Right lobe of liver (tissue), 6 donors: ENCODE measurements around the gene AXDND1. TPM values are rescaled to one million over a fixed set of nuclear protein-coding genes. Genes with fewer than 3 reads are reported as not detected.
"Not testable (repeated sequence)": the region's sequence is repeated elsewhere in the genome, so short reads cannot be mapped to it uniquely, and the experiment has no call there.

ENCODE experiments used
- ATAC-seq, 4 donors: fragments of 200-7000 bp; cut with Tn5 transposase; one replicate each; pipeline ENCODE4 v1.9.1; 2020; ENCODE audit warnings: mild to moderate bottlenecking in 4 of 4, moderate library complexity in 4 of 4
- DNase-seq, 3 donors: peaks; one replicate each; pipeline ENCODE4 v3.0.0-alpha.2; 2020
- H3K27ac ChIP-seq, 3 donors: fragments of 200-600 bp; one replicate each; pipeline ENCODE4 v1.8.0; 2022
- H3K27me3 ChIP-seq, 2 donors: fragments of 200-600 bp; one replicate each; pipeline ENCODE4 v1.8.0; 2022
- H3K36me3 ChIP-seq, 4 donors: fragments of 200-600 bp; sonication (generic) in 1 of 4; one replicate each; pipeline versions ENCODE4 v1.5.1 to v1.8.0; 2017 to 2022; ENCODE audit warnings: control low read depth in 1 of 4
- H3K4me1 ChIP-seq, 4 donors: fragments of 200-600 bp; sonication (generic) in 1 of 4; one replicate each; pipeline versions ENCODE4 v1.5.1 to v1.8.0; 2017 to 2022; ENCODE audit warnings: control low read depth in 1 of 4
- H3K4me3 ChIP-seq, 3 donors: fragments of 200-600 bp; one replicate each; pipeline ENCODE4 v1.8.0; 2022
- H3K9me3 ChIP-seq, 4 donors: fragments of 200-600 bp; sonication (generic) in 1 of 4; one replicate each; pipeline versions ENCODE4 v1.5.1 to v1.8.0; 2017 to 2022; ENCODE audit warnings: control low read depth in 1 of 4
- CTCF ChIP-seq, 4 donors: fragments of 200-600 bp in 3 of 4; fragments of 450-650 bp in 1 of 4; IDR thresholded peaks; one replicate each; pipeline versions ENCODE4 v1.5.1 to v1.8.0; 2016 to 2022; ENCODE audit warnings: antibody characterized with exemption in 4 of 4, mild to moderate bottlenecking in 2 of 4
- POLR2A ChIP-seq: fragments of 450-650 bp; IDR thresholded peaks from one replicate; pipeline ENCODE4 v1.6.1; 2017; ENCODE audit warnings: antibody characterized with exemption, mild to moderate bottlenecking
- WGBS: methylation state at CpG from one replicate; pipeline ENCODE4 v1.1.6; 2018; ENCODE audit warnings: low coverage, low lambda C conversion rate; ENCODE audit not compliant: insufficient coverage; ENCODE audit errors: missing lambda C conversion rate; 5-methylcytosine and 5-hydroxymethylcytosine counted together
- intact Hi-C, 2 donors: fragments of 100-400 bp; cut with DNase I; formaldehyde crosslinking; loops; one replicate each; pipeline versions ENCODE4 v1.11.2 to v1.14.1; 2022
- total RNA-seq, 6 experiments: library from RNA; depleted of rRNA in 2 of 6; stranded (reverse); fragments of >200 nt in 2 of 6; fragmentation: NEBNext Ultra II Directional in 3 of 6; extraction: Animal tissue kit (Norgen Biotek cat#: 25700) in 3 of 6; gene quantifications; one replicate each; pipeline versions ENCODE4 v1.1.0 to v1.2.4, GENCODE V29; 2016 to 2023
- donor health status: DM: no; HTN: yes; CAD: no.
- donor health status: DM: no; HTN: no; CAD: no.
- donor health status: DM: no; HTN: no; CAD: no.
- donor health status: DM: no; HTN: yes; CAD: no.
- donor health status: DM: no; HTN: yes; CAD: no.

Gene AXDND1
- total RNA-seq, 6 experiments from 2014 or later, result 0.09 TPM; not detected in 5

DNA sequence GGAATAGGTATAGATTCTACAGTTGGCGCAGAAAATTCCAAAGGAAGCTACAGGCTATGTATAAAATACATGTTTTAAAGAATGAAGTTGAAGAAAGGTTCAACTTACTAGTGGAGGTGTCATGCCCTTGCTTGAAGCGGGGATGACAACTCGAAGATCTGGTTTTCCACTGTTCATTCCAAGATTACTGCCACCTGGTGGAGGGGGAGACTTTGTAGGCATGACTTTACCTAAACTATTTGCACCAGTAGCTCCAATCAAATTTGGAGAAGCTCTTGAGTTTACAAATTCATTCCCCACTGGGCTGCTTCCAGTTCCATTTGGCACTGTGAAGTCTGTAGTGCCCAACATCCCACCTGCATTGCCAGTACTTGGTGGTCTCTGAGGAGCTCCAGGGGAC is 81.7 kb downstream of the AXDND1 start:
- intact Hi-C loops, result no loop called here
- H3K4me3 ChIP-seq, result no peak overlapping the region
- WGBS, result 62% methylated on average over 3 of the region's 3 CpGs

GRCh38 chr1:179448437-179449149 is 82.8 kb downstream of the AXDND1 start:
- no peak overlapping the region for H3K4me3 ChIP-seq
- H3K4me1 ChIP-seq, result no peaks in the 10 kb centered on the region
- no peaks in the 10 kb centered on the region for H3K9me3 ChIP-seq
- H3K27me3 ChIP-seq, result no peaks in the 10 kb centered on the region
- ATAC-seq (no peak), DNase-seq (no peak)
- TF ChIP-seq POLR2A (no peak), CTCF (IDR thresholded peaks at IDR 0.05) (no peak)
- intact Hi-C loops, result no loop called here
- no peaks in the 10 kb centered on the region for H3K36me3 ChIP-seq
- 83% methylated on average over 14 of the region's 14 CpGs for WGBS
- H3K27ac ChIP-seq, result no peak overlapping the region

More for the DNA sequence above, 81.7 kb downstream of the AXDND1 start:
- H3K9me3 ChIP-seq, result no peaks in the 10 kb centered on the region
- no peaks in the 10 kb centered on the region for H3K36me3 ChIP-seq
- TF ChIP-seq CTCF (IDR thresholded peaks at IDR 0.05) (peak in 3 of 4 donors; percentile 33 to 41 (median 34)), POLR2A (no peak)
- H3K4me1 ChIP-seq, result no peaks in the 10 kb centered on the region
- no peaks in the 10 kb centered on the region for H3K27me3 ChIP-seq
- H3K27ac ChIP-seq, result no peak overlapping the region
- DNase-seq, result no peak
- no peak for ATAC-seq

DNA sequence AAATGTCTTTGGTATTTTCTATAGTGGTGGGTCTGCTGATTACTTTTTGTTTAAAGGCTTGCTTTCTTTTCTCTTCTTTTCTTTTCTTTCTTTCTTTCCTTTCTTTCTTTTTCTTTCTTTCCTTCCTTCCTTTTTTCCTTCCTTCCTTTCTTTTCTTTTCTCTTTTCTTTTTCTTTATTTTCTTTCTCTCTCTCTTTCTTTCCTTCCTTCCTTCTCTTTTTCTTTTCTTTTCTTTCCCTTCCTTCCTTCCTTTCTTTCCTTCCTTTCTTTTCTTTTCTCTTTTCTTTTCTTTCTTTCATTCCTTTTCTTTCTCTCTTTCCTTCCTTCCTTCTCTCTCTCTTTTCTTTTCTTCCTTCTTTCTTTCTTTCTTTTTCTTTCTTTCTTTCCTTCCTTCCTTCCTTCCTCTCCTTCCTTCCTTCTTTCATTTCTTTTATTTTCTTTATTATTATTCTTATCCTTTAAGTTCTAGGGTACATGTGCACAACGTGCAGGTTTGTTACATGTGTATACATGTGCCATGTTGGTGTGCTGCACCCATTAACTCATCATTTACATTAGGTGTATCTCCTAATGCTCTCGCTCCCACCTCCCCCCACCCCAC is 93.9 kb downstream of the AXDND1 start:
- H3K4me1 ChIP-seq, H3K27ac ChIP-seq, H3K36me3 ChIP-seq, H3K9me3 ChIP-seq, H3K4me3 ChIP-seq, DNase-seq, ATAC-seq, intact Hi-C loops, H3K27me3 ChIP-seq: not testable (repeated sequence)
- WGBS, result 64% methylated on average over 2 of the region's 2 CpGs

DNA sequence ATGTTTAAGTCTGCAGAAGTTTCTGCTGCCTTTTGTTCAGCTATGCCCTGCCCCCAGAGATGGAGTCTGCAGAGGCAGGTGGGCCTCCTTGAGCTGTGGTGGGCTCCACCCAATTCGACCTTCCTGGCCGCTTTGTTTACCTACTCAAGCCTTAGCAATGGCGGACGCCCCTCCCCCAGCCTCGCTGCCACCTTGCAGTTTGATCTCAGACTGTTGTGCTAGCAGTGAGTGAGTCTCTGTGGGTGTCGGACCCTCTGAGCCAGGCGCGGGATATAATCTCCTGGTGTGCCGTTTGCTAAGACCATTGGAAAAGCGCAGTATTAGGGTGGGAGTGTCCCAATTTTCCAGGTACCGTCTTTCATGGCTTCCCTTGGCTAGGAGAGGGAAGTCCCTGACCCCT is 99.9 kb downstream of the AXDND1 start:
- H3K36me3 ChIP-seq, H3K4me1 ChIP-seq, H3K4me3 ChIP-seq, ATAC-seq, H3K9me3 ChIP-seq, DNase-seq, H3K27ac ChIP-seq, H3K27me3 ChIP-seq, intact Hi-C loops: not testable (repeated sequence)
- WGBS, result 80% methylated on average over 1 of the region's 11 CpGs

DNA sequence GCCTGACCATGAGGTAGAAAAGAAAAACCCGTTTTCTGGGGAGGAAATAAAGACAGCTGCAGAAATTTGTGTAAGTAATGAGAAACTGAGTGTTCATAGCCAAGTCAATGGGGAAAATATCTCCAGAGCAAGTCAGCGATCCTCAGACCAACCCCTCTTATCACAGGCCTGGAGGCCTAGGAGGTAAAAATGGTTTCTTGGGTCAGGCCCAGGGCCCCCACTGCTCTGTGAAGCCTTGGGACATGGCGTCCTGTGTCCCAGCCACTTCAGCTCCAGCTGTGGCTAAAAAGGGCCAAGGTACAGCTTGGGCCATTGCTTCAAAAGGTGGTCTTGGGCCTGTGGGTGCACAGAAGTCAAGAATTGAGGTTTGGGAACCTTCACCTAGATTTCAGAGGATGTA is 108.9 kb downstream of the AXDND1 start:
- WGBS, result 60% methylated on average over 2 of the region's 3 CpGs
- TF ChIP-seq CTCF (IDR thresholded peaks at IDR 0.05) (no peak), POLR2A (no peak)
- intact Hi-C loops, result no loop called here
- no peak for DNase-seq
- Histone ChIP-seq H3K4me3 (no peak overlapping the region), H3K4me1 (no peaks in the 10 kb centered on the region), H3K9me3 (peaks cover 0 to 14% (median 0%) of the 10 kb centered on the region in 4 donors), H3K27me3 (no peaks in the 10 kb centered on the region), H3K36me3 (no peaks in the 10 kb centered on the region), H3K27ac (no peak overlapping the region)
- ATAC-seq, result no peak
